ENCODE results near the gene C10orf105.

Gene C10orf105

DNA sequence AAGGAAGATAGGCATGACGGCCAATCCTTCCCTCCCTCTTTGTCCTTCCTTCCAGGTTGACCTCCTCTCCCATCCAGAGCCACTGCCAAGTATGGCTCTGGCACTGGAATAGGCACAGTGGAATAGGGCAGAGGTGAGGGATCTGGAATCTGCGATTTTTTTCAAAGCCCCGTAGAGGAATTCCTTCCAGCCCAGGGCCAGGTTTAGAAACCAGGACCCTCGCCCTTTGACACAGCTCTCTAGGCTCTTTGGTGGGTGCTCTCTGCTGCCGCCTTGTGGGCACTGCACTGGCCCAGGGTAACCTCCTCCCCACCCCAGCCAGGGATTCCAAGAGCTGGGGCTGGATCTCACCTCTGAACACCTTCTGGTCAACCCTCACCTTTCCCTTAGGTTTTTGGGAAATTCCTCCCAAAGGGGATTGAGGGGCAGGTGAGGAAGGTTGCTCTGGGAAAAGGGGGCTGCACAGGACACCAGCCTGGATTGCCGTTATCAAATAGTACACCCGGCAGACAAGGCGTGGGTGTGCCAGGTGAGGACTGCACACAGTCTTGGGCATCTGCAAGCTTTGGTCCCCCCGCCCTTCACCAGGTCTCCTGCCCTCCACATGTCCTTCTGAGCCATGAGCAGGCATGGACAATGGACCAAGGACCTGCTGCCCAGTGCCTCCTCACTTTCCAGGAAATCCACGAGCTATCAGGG is 22.8 kb downstream of the C10orf105 start:
- DNase-seq: peak in 1 of 2 donors; percentile 22

DNA sequence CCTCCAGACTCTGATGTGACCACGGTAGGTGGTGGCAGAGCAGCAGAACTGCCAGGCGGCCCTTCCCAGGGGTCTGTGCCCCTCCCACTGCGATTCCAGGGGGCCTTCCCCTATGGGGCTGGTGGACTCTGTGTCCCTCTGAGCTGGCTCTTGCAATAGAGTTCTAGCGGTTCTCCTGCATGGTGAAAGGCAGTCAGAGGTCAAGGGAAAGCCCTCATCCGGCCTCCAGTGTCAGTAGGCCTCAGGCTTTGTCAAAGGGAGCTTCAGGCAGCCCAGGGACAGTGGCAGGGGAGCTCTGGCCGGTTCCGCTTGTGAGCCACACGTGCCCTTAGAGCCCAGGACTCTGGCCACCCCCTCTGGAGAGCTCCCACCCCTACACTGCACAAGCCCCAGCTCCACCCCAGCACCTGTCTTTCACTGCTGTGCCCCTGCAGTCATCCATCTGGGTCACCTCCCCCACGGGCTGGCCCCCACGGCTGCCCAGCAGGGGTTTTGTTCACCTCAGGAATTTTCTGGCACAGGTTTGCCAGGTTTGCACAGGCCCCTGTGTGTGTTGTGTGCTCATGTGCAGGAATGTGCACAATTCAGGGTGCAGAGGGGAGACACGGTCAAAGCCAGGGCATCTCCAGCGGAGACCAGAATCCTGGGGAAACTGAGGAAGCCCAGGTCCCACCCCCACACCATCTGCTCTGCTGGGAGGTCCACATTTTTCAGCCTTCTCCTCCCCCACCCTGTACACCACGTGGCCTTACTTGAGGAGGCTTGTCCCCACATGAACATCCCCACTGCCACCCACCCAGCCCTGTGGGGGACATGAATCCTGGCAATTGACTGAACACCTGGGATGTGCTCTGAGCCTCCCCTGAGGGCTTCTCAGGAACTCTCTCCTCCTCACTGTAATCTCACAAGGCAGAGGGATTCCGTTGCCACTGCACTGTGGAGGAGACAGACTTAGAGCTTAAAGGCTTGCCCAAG is 23.8 kb downstream of the C10orf105 start:
- DNase-seq: no peak

DNA sequence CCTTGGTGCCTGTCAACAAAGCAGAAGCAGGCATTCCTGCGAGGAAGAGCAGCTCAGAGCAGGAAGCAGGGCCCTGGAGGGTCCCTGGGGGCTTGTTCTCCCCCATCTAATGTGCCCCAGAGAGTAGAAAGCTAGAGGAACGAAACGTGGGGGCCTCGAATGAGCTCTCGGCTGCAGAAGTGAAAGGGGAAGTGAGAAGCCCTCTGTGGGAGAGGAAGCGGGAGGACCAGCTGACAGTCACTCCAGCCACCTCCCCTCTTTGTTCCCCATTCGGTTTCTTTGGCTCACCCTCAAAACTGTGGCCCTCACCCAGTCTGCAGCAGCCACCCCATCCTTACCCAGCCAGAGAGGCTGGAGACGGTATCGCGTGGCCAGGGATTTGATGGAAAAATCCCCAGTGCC is 25.0 kb downstream of the C10orf105 start:
- peak in 1 of 2 donors; percentile 28 for DNase-seq

DNA sequence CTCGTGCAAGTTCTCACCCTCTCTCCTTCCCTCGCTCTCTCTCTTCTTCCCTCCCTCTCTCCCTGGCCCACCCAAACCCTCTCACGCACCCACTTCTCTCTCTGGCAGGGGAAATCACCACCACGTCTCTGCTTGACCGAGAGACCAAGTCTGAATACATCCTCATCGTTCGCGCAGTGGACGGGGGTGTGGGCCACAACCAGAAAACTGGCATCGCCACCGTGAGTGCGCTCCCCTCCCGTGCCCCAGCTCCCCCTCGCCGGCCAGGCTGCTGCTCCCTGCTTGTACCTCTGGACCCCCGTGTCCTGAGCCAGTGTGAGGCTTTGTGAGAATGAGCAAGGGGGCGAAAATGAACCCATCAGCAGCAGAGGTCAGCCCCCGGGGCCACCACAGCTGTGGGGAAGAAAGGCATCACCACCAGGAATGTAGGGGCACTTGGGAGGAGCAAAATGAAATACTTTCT is 25.5 kb downstream of the C10orf105 start:
- no peak for DNase-seq

DNA sequence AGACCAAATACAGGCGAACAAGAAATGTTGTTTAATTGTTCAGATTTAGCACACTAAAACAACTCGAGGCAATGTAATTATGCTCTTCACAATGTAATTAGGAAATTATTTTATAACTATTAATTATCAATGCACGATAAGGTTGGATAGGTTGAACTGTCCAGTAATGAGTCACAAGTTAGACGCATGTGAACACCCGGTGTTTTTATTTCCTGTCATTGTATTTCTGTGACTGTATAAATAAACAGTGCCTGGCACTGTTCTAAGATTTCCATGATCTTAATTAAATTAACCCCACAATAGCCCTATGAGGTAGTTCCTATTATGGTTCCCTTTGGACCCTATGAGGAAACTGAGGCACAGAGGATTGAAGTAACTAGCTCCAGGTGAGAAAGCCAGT is 26.2 kb downstream of the C10orf105 start:
- no peak for DNase-seq

DNA sequence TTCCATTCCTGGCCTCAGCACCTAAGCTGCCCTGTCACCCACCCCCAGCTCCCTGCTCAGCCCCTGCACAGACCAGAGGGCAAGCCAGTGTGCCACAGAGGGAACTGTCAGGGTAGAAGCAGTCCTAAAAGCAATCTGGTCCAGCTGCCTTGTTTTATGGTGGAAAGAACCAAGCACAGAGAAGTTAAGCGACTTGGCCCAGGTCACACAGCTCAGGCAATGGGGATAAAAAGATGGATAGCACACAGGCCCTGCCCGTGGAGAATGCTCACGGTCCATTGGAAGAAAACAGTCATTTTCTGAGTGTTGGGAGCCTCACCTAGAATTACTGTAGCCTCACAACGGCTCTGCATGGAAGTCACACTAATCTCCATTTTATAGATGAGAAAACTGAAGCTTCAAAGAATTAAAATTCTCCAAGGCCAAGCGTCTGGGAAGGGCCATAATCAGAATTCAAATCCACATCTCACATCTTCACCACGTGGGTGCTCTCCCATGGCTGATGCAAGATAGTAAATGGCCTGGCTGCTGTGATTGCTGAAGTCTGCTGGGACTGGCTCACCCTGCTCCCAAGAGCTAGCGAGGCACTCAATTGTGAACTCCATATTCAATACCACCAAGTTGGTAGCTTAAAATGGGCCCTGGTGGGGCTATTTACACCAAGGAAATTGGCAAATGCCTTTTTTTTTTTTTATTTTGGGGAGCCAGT is 26.8 kb downstream of the C10orf105 start:
- DNase-seq: no peak

DNA sequence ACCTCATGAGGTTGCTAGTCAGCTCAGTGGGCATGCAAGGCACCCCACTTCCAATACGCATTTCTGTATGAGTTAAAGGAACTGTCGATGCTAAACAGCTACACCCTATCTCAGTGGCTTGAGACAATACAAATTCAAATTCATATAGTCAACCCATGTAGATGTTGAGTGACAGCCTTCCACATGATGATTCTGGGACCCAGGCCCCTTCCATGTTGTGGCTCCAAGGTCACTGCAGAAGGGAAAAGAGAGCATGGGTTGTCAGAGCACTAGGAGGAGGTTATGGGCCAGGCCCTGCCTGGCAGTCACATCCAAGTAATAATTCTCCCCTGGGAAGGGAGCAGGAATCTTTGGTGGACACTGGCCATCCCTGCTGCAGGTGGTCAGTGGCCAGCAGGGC is 28.2 kb downstream of the C10orf105 start:
- no peak for DNase-seq

DNA sequence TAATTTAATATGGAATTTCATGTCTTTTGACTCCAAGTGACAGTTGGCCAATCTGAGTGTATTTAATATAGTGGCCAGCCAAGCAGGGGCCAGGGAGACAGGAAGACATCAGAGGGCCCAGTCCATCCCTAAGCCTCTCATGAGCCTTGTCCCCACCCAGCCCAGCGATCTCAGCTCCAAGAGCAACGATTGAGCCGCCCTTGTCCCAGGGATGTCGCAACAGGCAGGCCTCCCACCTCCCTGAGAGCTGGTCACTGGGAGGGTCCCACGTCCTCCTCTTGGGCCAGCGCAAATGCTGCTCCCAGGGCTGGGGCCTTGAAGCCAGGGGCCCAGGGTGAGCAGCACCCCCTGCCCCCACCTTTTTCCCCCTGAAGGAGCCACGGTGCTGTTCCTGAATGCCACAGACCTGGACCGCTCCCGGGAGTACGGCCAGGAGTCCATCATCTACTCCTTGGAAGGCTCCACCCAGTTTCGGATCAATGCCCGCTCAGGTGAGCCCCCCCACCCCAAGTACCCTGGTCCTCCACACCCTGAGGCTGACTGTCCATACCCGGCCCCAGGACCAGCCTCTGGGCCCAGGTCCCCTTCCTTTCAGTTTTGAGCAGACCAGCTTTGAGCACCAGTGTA is 29.4 kb downstream of the C10orf105 start:
- DNase-seq: no peak

DNA sequence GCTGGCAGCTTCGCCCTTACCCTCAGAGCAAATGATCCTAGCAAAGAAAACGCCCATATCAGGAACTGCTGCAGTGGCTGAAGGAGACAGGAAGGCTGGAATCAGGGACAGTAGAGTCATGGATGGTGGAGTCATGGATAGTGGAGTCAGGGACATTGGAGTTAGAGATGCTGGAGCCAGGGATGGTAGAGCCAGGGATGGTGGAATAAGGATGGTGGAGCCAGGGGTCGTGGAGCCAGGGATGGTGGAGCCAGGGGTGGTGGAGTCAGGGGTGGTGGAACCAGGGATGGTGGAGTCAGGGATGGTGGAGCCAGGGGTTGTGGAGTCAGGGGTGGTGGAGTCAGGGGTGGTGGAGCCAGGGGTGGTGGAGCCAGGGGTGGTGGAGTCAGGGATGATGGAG is 31.3 kb downstream of the C10orf105 start:
- no peak for DNase-seq

DNA sequence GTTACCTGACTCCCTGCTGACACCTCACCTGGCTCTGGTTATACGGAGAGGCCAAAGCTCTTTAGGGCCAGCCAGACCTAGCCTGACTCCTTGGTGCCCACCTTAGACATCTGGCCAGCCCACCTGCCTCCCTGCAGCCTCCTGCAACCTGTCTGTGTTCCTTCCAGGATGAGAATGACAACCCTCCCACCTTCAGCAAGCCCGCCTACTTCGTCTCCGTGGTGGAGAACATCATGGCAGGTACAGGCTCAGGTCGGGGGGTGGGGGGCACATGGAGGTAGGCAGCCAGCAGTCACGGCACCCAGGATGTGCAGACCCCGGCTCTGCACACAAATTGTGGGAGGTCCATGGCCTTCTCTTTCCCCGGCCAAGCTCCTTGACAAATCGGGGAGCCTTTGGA is 32.1 kb downstream of the C10orf105 start:
- DNase-seq: no peak

DNA sequence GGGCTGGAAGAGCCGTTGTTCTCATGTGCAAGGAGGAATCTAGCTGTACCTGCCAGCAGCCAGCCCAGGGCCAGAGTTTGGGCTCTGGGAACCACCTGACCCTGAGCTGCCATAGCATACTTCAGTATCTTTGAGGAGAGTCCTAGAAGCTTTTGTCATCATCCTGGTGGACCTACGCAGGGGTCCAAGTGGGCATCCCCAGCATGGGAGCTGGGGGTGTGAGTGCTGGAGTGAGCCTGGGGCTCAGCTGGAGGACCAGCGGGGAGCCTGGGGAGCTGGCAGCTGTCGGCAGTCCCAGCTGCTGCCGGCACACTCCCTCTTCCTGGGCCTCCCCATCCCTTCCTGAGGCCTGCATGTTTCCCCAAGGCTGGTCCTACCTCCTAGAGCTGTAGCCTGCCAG is 32.5 kb downstream of the C10orf105 start:
- no peak for DNase-seq

DNA sequence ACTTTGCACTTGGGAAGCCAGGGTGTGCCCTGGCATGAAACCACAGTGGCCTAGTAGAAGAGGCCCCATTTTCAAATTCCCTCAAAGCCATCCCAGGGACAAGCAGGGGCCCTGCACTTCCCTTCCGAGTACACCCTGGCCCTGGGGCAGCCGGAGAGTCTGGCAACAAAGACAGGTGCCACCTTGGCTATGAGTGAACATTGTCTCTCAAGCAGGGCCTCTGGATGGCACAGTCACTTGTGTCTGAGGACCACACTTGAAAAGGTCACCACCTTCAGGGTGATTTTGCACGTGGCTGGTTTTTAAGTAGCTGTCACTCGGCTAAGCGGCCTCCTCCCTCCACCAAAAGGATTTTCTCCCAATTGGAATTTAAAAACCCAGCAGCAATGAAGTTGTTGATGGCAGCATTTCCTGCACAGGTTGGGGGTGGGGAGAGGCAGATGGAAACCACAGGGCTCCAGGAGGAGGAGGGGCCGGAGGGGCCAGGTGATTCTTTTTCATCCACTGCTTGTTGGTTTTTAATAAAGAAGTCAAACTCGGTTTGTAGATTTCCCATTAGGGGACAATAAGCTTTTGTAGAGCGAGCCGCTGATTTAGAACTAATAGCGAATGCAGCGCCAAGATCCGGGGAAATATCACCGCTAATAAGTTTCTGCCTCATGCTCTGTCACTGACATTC is 33.9 kb downstream of the C10orf105 start:
- DNase-seq: no peak

DNA sequence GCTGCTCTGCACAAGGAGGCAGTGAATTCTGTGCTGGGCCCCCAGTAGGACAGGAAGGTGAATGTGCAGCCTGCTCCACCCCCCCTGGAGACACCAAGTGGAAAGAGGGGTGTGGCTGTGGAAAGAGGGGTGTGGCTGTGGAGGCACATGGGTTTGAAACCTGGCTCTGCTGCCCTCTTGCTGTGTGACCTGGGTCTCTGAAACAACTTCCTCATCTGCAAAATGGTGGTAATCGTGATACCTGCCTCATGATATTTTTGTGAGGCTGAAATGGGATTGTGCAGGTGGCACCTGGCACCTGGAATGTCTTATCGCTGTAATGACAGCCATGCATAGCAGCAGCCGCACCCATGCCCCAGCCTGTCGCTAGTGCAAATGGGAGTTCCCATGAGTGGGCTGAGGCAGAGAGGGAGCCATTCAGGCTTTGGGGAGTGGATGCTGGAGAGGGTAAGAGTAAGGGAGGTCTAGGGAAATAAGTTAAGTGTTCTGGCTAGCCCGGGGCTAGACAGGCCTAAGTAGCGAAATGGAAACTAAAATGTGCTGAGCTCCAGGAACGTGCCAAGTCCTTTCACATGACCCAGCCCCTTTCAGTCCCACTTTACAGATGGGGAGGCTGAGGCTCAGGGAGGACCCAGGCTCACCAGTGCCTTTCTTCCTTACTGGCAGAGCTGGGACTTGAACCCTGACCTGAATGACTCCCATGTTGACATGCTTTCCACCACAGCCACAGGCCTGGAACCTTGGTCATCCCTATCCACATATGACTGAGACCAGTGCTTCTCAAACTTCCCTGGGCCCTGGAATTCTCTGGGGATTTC is 35.0 kb downstream of the C10orf105 start:
- no peak for DNase-seq

DNA sequence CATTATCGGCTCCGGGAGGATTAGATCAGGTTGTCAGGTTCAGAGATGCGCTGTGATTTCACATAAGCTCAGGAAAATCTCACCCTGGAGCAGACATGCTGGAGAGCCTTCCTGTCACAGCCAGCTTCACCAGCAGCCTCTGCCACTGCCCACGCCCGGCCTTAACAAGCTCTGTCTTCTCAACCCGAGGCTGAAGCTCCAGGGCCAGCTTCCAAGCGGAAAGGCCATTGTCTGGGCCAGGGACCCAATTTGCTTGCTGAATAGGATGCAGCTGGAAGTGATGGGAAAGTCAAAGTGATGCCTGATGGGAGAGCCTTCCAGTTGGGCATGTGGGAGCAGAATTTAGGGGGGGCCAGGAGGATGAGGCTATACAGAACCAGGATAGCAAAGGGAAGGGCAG is 36.3 kb downstream of the C10orf105 start:
- no peak for DNase-seq

DNA sequence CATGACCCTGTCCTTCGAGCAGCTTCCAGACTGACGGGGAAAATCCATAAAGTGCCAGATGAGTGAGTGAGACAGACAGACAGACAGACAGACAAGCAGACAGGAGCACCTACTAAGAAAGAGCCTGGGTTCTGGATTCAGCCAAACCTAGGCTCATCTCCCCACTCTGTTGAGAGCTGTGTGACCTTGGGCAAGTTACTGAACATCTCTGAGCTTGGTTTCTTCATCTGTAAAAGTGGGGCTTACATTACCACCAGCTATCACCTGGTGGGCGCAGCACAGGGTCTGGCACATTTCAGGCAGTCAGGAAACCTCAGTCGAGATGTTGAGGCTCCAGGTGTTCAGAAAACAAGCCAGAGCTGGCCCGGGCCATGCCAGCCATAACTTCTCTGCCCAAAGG is 37.6 kb downstream of the C10orf105 start:
- DNase-seq: no peak

DNA sequence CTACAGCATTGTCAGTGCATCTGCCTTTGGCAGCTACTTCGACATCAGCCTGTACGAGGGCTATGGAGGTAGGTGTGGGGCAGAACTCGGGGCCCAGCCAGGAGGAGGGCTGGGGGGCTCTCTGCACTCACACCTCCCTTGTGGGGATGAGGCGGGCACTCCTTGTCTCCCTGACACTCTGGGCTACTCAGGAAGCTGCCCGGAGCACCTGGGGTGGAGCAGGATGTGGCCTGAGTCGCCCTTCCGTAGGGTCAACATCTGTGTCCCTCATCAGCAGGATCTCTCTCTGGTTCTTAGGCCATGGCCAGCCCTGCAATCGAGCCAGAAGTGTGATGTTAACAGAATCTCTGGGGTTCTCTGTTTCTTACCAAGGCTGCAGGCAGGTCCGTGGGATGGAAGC is 40.2 kb downstream of the C10orf105 start:
- no peak for DNase-seq

DNA sequence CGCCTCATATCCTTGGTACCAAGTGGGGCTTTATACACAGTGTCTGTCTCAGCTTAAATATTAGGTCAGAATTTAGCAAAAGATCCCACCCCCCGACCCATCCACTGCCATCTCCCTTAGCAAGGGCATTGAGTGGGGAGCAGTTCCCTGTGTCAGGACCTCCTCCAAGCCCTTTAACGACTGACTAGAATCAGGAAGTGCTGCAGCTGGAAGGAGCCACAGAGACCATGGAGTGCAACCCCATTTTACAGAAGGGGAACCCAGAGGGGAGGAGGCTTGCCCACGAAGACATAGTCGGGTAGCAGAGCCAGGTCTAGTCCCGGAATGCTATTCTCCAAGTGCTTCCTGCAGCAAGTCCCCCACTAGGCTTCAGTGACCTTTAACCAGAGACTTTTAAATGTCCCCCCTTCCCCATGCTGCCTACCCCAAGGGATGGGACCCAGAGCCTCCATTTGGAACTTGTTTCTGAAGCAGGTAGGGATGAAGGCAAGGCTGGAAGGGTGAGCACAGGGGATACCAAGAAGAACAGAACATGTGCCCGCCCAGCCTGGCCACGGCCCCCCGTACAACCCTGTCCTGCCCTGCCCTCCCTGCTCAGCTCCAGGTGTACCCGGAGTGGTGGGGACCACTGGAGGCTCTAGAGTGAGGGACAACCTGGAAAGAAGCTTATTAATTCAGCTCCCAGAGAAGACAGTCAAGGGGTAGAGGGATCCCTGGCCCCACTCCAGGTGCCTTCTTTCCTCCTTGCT is 41.3 kb downstream of the C10orf105 start:
- DNase-seq: no peak

DNA sequence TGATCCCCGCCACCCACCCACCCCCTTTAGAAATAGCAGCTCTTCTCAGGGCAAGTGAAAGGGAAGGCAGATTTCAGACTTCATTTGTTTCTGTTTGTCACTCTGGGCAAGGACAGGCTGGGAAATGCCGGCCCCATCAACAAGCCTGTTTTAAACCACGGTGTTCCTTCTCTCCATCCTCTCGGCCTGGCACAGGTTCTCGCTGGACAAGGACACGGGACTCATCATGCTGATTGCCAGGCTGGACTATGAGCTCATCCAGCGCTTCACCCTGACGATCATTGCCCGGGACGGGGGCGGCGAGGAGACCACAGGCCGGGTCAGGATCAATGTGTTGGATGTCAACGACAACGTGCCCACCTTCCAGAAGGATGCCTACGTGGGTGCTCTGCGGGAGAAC is 42.3 kb downstream of the C10orf105 start:
- no peak for DNase-seq

DNA sequence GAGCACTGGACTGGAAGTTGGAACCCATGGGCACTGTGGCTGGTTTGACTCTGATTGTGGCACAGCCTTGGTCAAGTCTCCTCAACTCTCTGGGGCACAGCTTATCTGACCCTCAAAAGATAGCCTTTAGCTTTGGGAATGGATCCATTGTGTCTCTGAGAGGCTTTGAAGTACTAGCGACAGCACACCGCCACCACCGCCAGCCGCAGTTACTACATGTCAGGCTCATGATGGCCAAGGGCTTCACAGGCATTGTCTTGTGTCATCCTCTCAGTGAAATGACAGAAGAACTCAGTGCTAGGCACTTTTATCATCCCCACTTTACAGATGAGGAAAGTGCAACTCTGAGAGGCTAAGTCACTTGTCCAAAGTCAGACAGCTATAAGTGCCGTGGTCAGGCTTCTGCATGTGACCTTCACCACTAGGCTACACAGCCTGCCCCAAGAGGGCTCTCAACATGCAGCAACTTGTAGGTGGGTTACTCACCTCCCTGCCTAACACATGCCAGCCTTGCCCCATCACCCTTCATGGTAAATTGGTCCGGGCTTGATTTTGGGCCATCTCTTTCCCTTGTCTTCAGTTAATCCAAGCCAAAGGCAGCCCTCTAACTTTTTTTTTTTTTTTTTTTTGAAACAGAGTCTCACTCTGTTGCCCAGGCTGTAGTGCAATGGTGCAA is 44.1 kb downstream of the C10orf105 start:
- no peak for DNase-seq
